H1 (cell line): ENCODE results near the gene RPUSD2. TPM values are rescaled to one million over a fixed set of nuclear protein-coding genes. Genes with fewer than 3 reads are reported as not detected.

Source experiments
- CTCF ChIA-PET: fragments of 300-600 bp; sonication (Branson Sonifier 250); formaldehyde crosslinking; loops from one replicate; lab custom pipeline; 2021; ENCODE audit not compliant: partially characterized antibody; lab: Charles Lee
- POLR2A ChIA-PET: fragments of 300-600 bp; sonication (Branson Sonifier 250); formaldehyde crosslinking; loops from one replicate; lab custom pipeline; 2021; ENCODE audit warnings: inconsistent platforms; ENCODE audit not compliant: partially characterized antibody; lab: Charles Lee
- DNase-seq, 2 experiments: peaks; one replicate each; pipeline versions ENCODE4 v3.0.0 to v3.0.0-alpha.2; 2010 to 2022; ENCODE audit warnings: low spot score in 2 of 2, low read depth in 1 of 2, mixed read lengths in 1 of 2
- FAIRE-seq: peaks from 2 replicates; lab custom pipeline; 2011; peaks lifted over from hg19 to GRCh38; lab: Jason Lieb, UNC
- H2AFZ ChIP-seq: 2 replicates; pipeline ENCODE4 v1.8.1; 2012; ENCODE audit warnings: low read length, inconsistent platforms
- H2AK5ac ChIP-seq: 2 replicates; pipeline ENCODE4 v1.6.1; 2013; ENCODE audit warnings: low read depth, low read length
- H2BK120ac ChIP-seq: replicated peaks from 2 replicates; pipeline ENCODE3; 2013; ENCODE audit warnings: low read depth, low read length, inconsistent platforms
- H2BK12ac ChIP-seq: 2 replicates; pipeline ENCODE4 v1.6.1; 2013; ENCODE audit warnings: low read depth, low read length
- H2BK15ac ChIP-seq: 2 replicates; pipeline ENCODE4 v1.6.1; 2013; ENCODE audit warnings: low read length
- H2BK20ac ChIP-seq: 2 replicates; pipeline ENCODE4 v1.6.1; 2013; ENCODE audit warnings: low read length
- H2BK5ac ChIP-seq: 2 replicates; pipeline ENCODE4 v1.6.1; 2013; ENCODE audit warnings: low read depth, low read length
- H3K14ac ChIP-seq: 2 replicates; pipeline ENCODE4 v1.6.1; 2013; ENCODE audit warnings: inconsistent platforms; ENCODE audit not compliant: insufficient read length
- H3K18ac ChIP-seq: 2 replicates; pipeline ENCODE4 v1.6.1; 2013; ENCODE audit warnings: low read length; ENCODE audit errors: extremely low read depth
- H3K23ac ChIP-seq: 2 replicates; pipeline ENCODE4 v1.6.1; 2013; ENCODE audit warnings: inconsistent platforms; ENCODE audit not compliant: insufficient read length
- H3K23me2 ChIP-seq: 2 replicates; pipeline ENCODE4 v1.6.1; 2013; ENCODE audit warnings: low read depth, low read length
- H3K27ac ChIP-seq: 2 replicates; pipeline ENCODE4 v1.6.1; 2011; ENCODE audit warnings: low read depth, low read length, inconsistent platforms
- H3K27me3 ChIP-seq, 4 experiments: replicated peaks in 1 of 4; 1 replicate in 1 of 4; 2 replicates in 3 of 4; pipeline versions ENCODE4 v1.6.1 to v1.8.1; 2011 to 2013; ENCODE audit warnings: low read length in 3 of 4, mild to moderate bottlenecking in 3 of 4, inconsistent platforms in 2 of 4, mixed read lengths in 2 of 4, moderate library complexity in 1 of 4; ENCODE audit not compliant: control insufficient read depth in 3 of 4, insufficient read depth in 3 of 4; ENCODE audit errors: extremely low read depth in 1 of 4
- H3K36me3 ChIP-seq, 4 experiments: 2 replicates each; pipeline versions ENCODE4 v1.6.1 to v1.8.1; 2011 to 2013; ENCODE audit warnings: mild to moderate bottlenecking in 4 of 4, low read length in 3 of 4, moderate library complexity in 2 of 4, control low read depth in 1 of 4, inconsistent platforms in 1 of 4; ENCODE audit not compliant: insufficient read depth in 4 of 4, control insufficient read depth in 2 of 4
- H3K4ac ChIP-seq: replicated peaks from 2 replicates; pipeline ENCODE3; 2013; ENCODE audit warnings: low read length, low read depth, mixed read lengths, inconsistent platforms; ENCODE audit not compliant: insufficient read length
- H3K4me1 ChIP-seq, 4 experiments: replicated peaks in 1 of 4; 1 replicate in 1 of 4; 2 replicates in 3 of 4; pipeline versions ENCODE4 v1.6.1 to v1.8.1; 2011 to 2013; ENCODE audit warnings: low read length in 3 of 4, inconsistent platforms in 2 of 4, mixed read lengths in 1 of 4; ENCODE audit not compliant: insufficient read depth in 4 of 4, control insufficient read depth in 3 of 4
- H3K4me2 ChIP-seq, 2 experiments: 2 replicates each; pipeline versions ENCODE4 v1.6.1 to v1.8.1; 2011 to 2013; ENCODE audit warnings: low read depth in 2 of 2, low read length in 2 of 2, control low read depth in 1 of 2, inconsistent platforms in 1 of 2, mild to moderate bottlenecking in 1 of 2; ENCODE audit not compliant: insufficient read depth in 1 of 2
- H3K4me3 ChIP-seq, 4 experiments: fragments of 200-600, 300-600 bp in 1 of 4; sonication (generic), shearing (Covaris generic), sonication (Bioruptor Twin) in 1 of 4; 2 replicates each; pipeline versions ENCODE4 v1.5.1 to v1.8.1; 2011 to 2016; ENCODE audit warnings: low read length in 4 of 4, low read depth in 3 of 4, control low read depth in 2 of 4, inconsistent platforms in 2 of 4, mild to moderate bottlenecking in 2 of 4, mixed read lengths in 1 of 4, moderate library complexity in 1 of 4; ENCODE audit not compliant: insufficient read depth in 2 of 4; ENCODE audit errors: extremely low read depth in 1 of 4
- H3K56ac ChIP-seq: replicated peaks from 2 replicates; pipeline ENCODE3; 2013; ENCODE audit warnings: low read depth, mild to moderate bottlenecking, mixed read lengths, low read length, inconsistent platforms; ENCODE audit not compliant: insufficient read length
- H3K79me1 ChIP-seq: 2 replicates; pipeline ENCODE4 v1.6.1; 2013; ENCODE audit warnings: low read depth, low read length, control low read depth
- H3K79me2 ChIP-seq, 2 experiments: 2 replicates each; pipeline versions ENCODE4 v1.6.1 to v1.8.1; 2012 to 2013; ENCODE audit warnings: low read length in 2 of 2, mild to moderate bottlenecking in 2 of 2, inconsistent platforms in 1 of 2; ENCODE audit not compliant: insufficient read depth in 2 of 2, control insufficient read depth in 1 of 2
- H3K9ac ChIP-seq, 4 experiments: replicated peaks in 1 of 4; 1 replicate in 1 of 4; 2 replicates in 3 of 4; pipeline versions ENCODE4 v1.6.1 to v1.8.1; 2011 to 2013; ENCODE audit warnings: low read depth in 3 of 4, low read length in 3 of 4, control low read depth in 2 of 4, mild to moderate bottlenecking in 2 of 4, moderate library complexity in 2 of 4, inconsistent platforms in 1 of 4; ENCODE audit errors: extremely low read depth in 1 of 4
- H3K9me3 ChIP-seq, 2 experiments: 2 replicates each; pipeline versions ENCODE4 v1.6.1 to v1.8.1; 2012 to 2013; ENCODE audit warnings: mild to moderate bottlenecking in 2 of 2, moderate library complexity in 2 of 2, control low read depth in 1 of 2, inconsistent platforms in 1 of 2, low read depth in 1 of 2, low read length in 1 of 2, mixed read lengths in 1 of 2; ENCODE audit not compliant: insufficient read depth in 2 of 2
- H4K20me1 ChIP-seq, 2 experiments: replicated peaks in 1 of 2; 2 replicates each; pipeline versions ENCODE3 to v1.8.1; 2011 to 2013; ENCODE audit warnings: inconsistent platforms in 2 of 2, low read length in 2 of 2, mild to moderate bottlenecking in 1 of 2; ENCODE audit not compliant: insufficient read depth in 2 of 2, control insufficient read depth in 1 of 2
- H4K5ac ChIP-seq: 2 replicates; pipeline ENCODE4 v1.6.1; 2013; ENCODE audit warnings: low read length, low read depth, mixed read lengths, inconsistent platforms; ENCODE audit not compliant: insufficient read length
- H4K8ac ChIP-seq: 2 replicates; pipeline ENCODE4 v1.8.0; 2013; ENCODE audit warnings: mild to moderate bottlenecking, moderate library complexity, low read length, inconsistent platforms; ENCODE audit not compliant: insufficient read depth; ENCODE audit errors: extremely low read depth
- H4K91ac ChIP-seq: replicated peaks from 2 replicates; pipeline ENCODE3; 2013; ENCODE audit warnings: low read length, mixed read lengths, inconsistent platforms; ENCODE audit not compliant: insufficient read length
- BACH1 ChIP-seq: IDR thresholded peaks from 2 replicates; pipeline ENCODE4 v1.6.1; 2012; ENCODE audit warnings: low read length, improper control_type of control experiment
- BRCA1 ChIP-seq: IDR thresholded peaks from 2 replicates; pipeline ENCODE4 v1.6.1; 2012; ENCODE audit warnings: low read depth, low read length, improper control_type of control experiment
- HDAC2 ChIP-seq, 2 experiments: fragments of 300-600 bp in 1 of 2; sonication (generic) in 1 of 2; IDR thresholded peaks; 2 replicates each; pipeline ENCODE4 v1.6.1; 2011 to 2012; ENCODE audit warnings: low read depth in 2 of 2, low read length in 2 of 2, mild to moderate bottlenecking in 2 of 2, moderate library complexity in 2 of 2, borderline replicate concordance in 1 of 2, inconsistent platforms in 1 of 2
- JUN ChIP-seq: IDR thresholded peaks from 2 replicates; pipeline ENCODE4 v1.6.1; 2011; ENCODE audit warnings: low read depth, mild to moderate bottlenecking, improper control_type of control experiment, low read length
- KDM1A ChIP-seq: fragments of 200-600, 300-600 bp; sonication (generic); IDR thresholded peaks from 2 replicates; pipeline ENCODE4 v1.7.1; 2016; ENCODE audit warnings: mild to moderate bottlenecking, low read length, borderline replicate concordance
- KDM4A ChIP-seq: IDR thresholded peaks from one replicate; pipeline ENCODE4 v1.7.1; 2012; ENCODE audit warnings: low read depth, mild to moderate bottlenecking, moderate library complexity, low read length, inconsistent platforms; ENCODE audit not compliant: severe bottlenecking
- MAFK ChIP-seq: IDR thresholded peaks from 2 replicates; pipeline ENCODE4 v1.6.1; 2012; ENCODE audit warnings: low read depth, mild to moderate bottlenecking, improper control_type of control experiment, low read length
- NANOG ChIP-seq: IDR thresholded peaks from 2 replicates; pipeline ENCODE4 v1.6.1; 2011; ENCODE audit warnings: low read length, low read depth, mild to moderate bottlenecking, inconsistent platforms; ENCODE audit not compliant: insufficient read depth, poor library complexity, severe bottlenecking
- POLR2A ChIP-seq, 2 experiments: IDR thresholded peaks; 1 replicate in 1 of 2; 2 replicates in 1 of 2; pipeline ENCODE4 v1.6.1; 2011; ENCODE audit warnings: low read depth in 2 of 2, low read length in 2 of 2, mild to moderate bottlenecking in 2 of 2; ENCODE audit errors: control extremely low read depth in 1 of 2
- RAD21 ChIP-seq, 2 experiments: IDR thresholded peaks in 1 of 2; conservative IDR thresholded peaks in 1 of 2; 2 replicates each; pipeline ENCODE4 v1.6.1; 2011; ENCODE audit warnings: low read depth in 2 of 2, low read length in 2 of 2, improper control_type of control experiment in 1 of 2, inconsistent platforms in 1 of 2, mild to moderate bottlenecking in 1 of 2, moderate library complexity in 1 of 2
- SRF ChIP-seq: IDR thresholded peaks from 2 replicates; pipeline ENCODE4 v1.6.1; 2011; ENCODE audit warnings: mild to moderate bottlenecking, low read depth, low read length, moderate library complexity
- TBP ChIP-seq: IDR thresholded peaks from 2 replicates; pipeline ENCODE4 v1.6.1; 2011; ENCODE audit warnings: low read depth, low read length, improper control_type of control experiment
- WGBS, 2 experiments: shearing (Covaris generic) in 1 of 2; methylation state at CpG; one replicate each; pipeline versions ENCODE4 v1.1.6 to v1.1.7; 2013 to 2015; ENCODE audit warnings: low lambda C conversion rate in 2 of 2, mixed read lengths in 2 of 2, inconsistent platforms in 1 of 2, low coverage in 1 of 2, missing lambda C conversion rate in 1 of 2; ENCODE audit not compliant: insufficient replicate concordance in 2 of 2, insufficient coverage in 1 of 2, insufficient read length in 1 of 2; ENCODE audit errors: extremely low coverage in 1 of 2, missing lambda C conversion rate in 1 of 2; 5-methylcytosine and 5-hydroxymethylcytosine counted together
- polyA plus RNA-seq, 7 experiments: library from polyadenylated mRNA; depleted of rRNA in 3 of 7; stranded (reverse) in 5 of 7; unstranded in 2 of 7; fragments of >200 nt in 5 of 7; fragments of 200-250 nt in 2 of 7; gene quantifications; 1 replicate in 5 of 7; 2 replicates in 1 of 7; 4 replicates in 1 of 7; pipeline versions ENCODE4 v1.2.1 to v1.2.3, GENCODE V29; 2011 to 2013; ENCODE audit warnings: missing spikeins in 2 of 7, mixed read lengths in 2 of 7
- total RNA-seq: library from RNA; stranded (reverse); fragmentation: NEBNext Ultra II Directional; extraction: Animal tissue kit (Norgen Biotek cat#: 25700); gene quantifications from 2 replicates; pipeline ENCODE4 v1.2.1, GENCODE V29; 2021
- TF ChIP-seq, protein P1 (sequence below): IDR thresholded peaks from 2 replicates; pipeline ENCODE4 v1.6.1; 2011; ENCODE audit warnings: low read depth, mild to moderate bottlenecking, low read length; ENCODE audit not compliant: insufficient read depth

RPUSD2 gene
- total and polyA plus RNA-seq, 2 of the 8 experiments (the other 6 are each of a cell fraction or from before 2014, with no cell fraction given), result 14.5 to 28.5 TPM

DNA sequence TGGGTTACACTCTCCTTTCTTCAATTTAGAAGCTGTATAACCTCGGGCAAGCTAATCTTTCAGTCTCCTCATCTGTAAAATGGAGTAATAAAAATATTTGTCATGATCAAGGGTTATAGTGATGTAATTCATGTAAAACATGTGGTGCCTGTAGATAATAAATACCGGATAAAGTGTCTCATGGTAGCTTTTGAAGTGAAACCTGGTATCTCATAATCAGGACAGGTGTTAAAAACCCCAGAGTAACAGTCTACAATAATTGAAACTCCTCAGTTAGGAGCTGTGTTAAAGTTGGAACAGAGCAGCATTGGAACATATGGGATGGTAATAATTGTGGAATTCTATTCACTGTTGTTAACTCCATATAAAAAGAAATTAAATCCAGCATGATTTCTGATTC lies 24.1 kb downstream of the RPUSD2 start:
- no peak overlapping the region for H2BK12ac ChIP-seq
- H4K5ac ChIP-seq, result no peak overlapping the region
- no peak overlapping the region for H2AK5ac ChIP-seq
- no peaks in the 10 kb centered on the region for H3K27me3 ChIP-seq
- no peak overlapping the region for H2AFZ ChIP-seq
- H3K79me1 ChIP-seq, result no peaks in the 10 kb centered on the region
- H3K27ac ChIP-seq, result no peak overlapping the region
- H3K4ac ChIP-seq, result no peak overlapping the region
- WGBS, 2 experiments, result 91% methylated on average over 2 of the region's 2 CpGs; no CpG with 5 or more reads in 1 of the 2 experiments
- H3K9me3 ChIP-seq, result no peaks in the 10 kb centered on the region
- CTCF ChIA-PET, result interaction anchor here (0.6 kb wide), 2 partner anchors 171 to 188 kb away, joined by 3 to 4 read pairs; no protein-coding TSS in a partner anchor
- no peak overlapping the region for H4K91ac ChIP-seq
- no peak overlapping the region for H3K56ac ChIP-seq
- peaks cover 0 to 16% of the 10 kb centered on the region in 2 experiments; a peak in 2 of 4 replicates for H3K79me2 ChIP-seq
- H4K8ac ChIP-seq, result no peak overlapping the region
- no peak overlapping the region for H3K14ac ChIP-seq
- no peak overlapping the region for H3K23ac ChIP-seq
- peaks cover 9% of the 10 kb centered on the region; the same call in 1 of the 2 replicates for H3K23me2 ChIP-seq
- FAIRE-seq, result no peak
- DNase-seq, result no peak
- no peaks in the 10 kb centered on the region for H4K20me1 ChIP-seq
- peak overlapping the region in 1 of 4 experiments; percentile 84; a peak in 1 of 8 replicates for H3K4me3 ChIP-seq
- POLR2A ChIA-PET, result interaction anchor here (1.0 to 1.4 kb wide), 5 partner anchors 8 to 102 kb away, joined by 3 to 6 read pairs (median 3); partner anchors contain the start of gene RAD51
- H2BK20ac ChIP-seq, result no peak overlapping the region
- no peak overlapping the region for H2BK120ac ChIP-seq
- H2BK15ac ChIP-seq, result no peak overlapping the region
- no peak overlapping the region for H2BK5ac ChIP-seq
- H3K4me1 ChIP-seq, result peaks cover 0 to 2% (median 0%) of the 10 kb centered on the region in 4 experiments; a peak in 1 of 7 replicates
- H3K9ac ChIP-seq, result no peak overlapping the region
- H3K36me3 ChIP-seq, result no peaks in the 10 kb centered on the region
- no peak overlapping the region for H3K18ac ChIP-seq
- H3K4me2 ChIP-seq, result no peak overlapping the region
- no peak for TF ChIP-seq KDM1A
- no peak for TF ChIP-seq POLR2A (IDR thresholded peaks at IDR 0.05; ENCODE audit: control extremely low read depth in 1 of 2, low read depth in 2 of 2, low read length in 2 of 2)
- no peak for TF ChIP-seq RAD21 (IDR thresholded peaks at IDR 0.05 in 1 of 2, conservative IDR thresholded peaks at IDR 0.05 in 1 of 2; ENCODE audit: low read depth in 2 of 2, low read length in 2 of 2)
- TF ChIP-seq SRF, result no peak
- TF ChIP-seq KDM4A, result no peak
- TF ChIP-seq NANOG, result no peak
- no peak for TF ChIP-seq BACH1
- TF ChIP-seq, protein P1, sequence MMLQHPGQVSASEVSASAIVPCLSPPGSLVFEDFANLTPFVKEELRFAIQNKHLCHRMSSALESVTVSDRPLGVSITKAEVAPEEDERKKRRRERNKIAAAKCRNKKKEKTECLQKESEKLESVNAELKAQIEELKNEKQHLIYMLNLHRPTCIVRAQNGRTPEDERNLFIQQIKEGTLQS, result no peak
- no peak for TF ChIP-seq HDAC2 (IDR thresholded peaks at IDR 0.05; ENCODE audit: borderline replicate concordance in 1 of 2, low read depth in 2 of 2, low read length in 2 of 2)
- TF ChIP-seq JUN, result no peak
- TF ChIP-seq BRCA1, result no peak
- TF ChIP-seq TBP, result no peak
- TF ChIP-seq MAFK, result no peak
